ENCODE data around the gene OTUB1.

The OTUB1 gene

GRCh38 chr11:64004590-64004984, 18.3 kb downstream of the OTUB1 start:
- DNase-seq (ENCODE audit: low read depth in 2 of 2, low spot score in 1 of 2), result no peak

GRCh38 chr11:64005691-64006090, 19.5 kb downstream of the OTUB1 start:
- DNase-seq (ENCODE audit: low read depth in 2 of 2, low spot score in 1 of 2), result no peak

- no peak for DNase-seq (ENCODE audit: low read depth in 2 of 2, low spot score in 1 of 2)
These were observed 20.2 kb downstream of the OTUB1 start for GRCh38 chr11:64006398-64006797.

GRCh38 chr11:64007160-64007628, 21.0 kb downstream of the OTUB1 start:
- no peak for DNase-seq (ENCODE audit: low read depth in 2 of 2, low spot score in 1 of 2)

- no peak for DNase-seq (ENCODE audit: low read depth in 2 of 2, low spot score in 1 of 2)
These were observed 21.5 kb downstream of the OTUB1 start for GRCh38 chr11:64007629-64008282.

GRCh38 chr11:64008283-64008913, 22.2 kb downstream of the OTUB1 start:
- DNase-seq (ENCODE audit: low read depth in 2 of 2, low spot score in 1 of 2), result no peak

GRCh38 chr11:64008914-64009633, 22.8 kb downstream of the OTUB1 start:
- DNase-seq (ENCODE audit: low read depth in 2 of 2, low spot score in 1 of 2), result no peak

GRCh38 chr11:64009710-64010109, 23.5 kb downstream of the OTUB1 start:
- no peak for DNase-seq (ENCODE audit: low read depth in 2 of 2, low spot score in 1 of 2)

GRCh38 chr11:64010783-64011182, 24.5 kb downstream of the OTUB1 start:
- DNase-seq (ENCODE audit: low read depth in 2 of 2, low spot score in 1 of 2), result no peak

GRCh38 chr11:64011371-64011770, 25.1 kb downstream of the OTUB1 start:
- DNase-seq (ENCODE audit: low read depth in 2 of 2, low spot score in 1 of 2), result no peak

- DNase-seq (ENCODE audit: low read depth in 2 of 2, low spot score in 1 of 2), result no peak
These were observed 27.1 kb downstream of the OTUB1 start for GRCh38 chr11:64013141-64013896.

GRCh38 chr11:64014356-64014755, 28.1 kb downstream of the OTUB1 start:
- DNase-seq (ENCODE audit: low read depth in 2 of 2, low spot score in 1 of 2), result no peak

- no peak for DNase-seq (ENCODE audit: low read depth in 2 of 2, low spot score in 1 of 2)
These were observed 29.3 kb downstream of the OTUB1 start for GRCh38 chr11:64015510-64015909.

GRCh38 chr11:64015935-64016845, 30.0 kb downstream of the OTUB1 start:
- no peak for DNase-seq (ENCODE audit: low read depth in 2 of 2, low spot score in 1 of 2)

GRCh38 chr11:64017945-64018224, 31.6 kb downstream of the OTUB1 start:
- no peak for DNase-seq (ENCODE audit: low read depth in 2 of 2, low spot score in 1 of 2)

GRCh38 chr11:64018310-64018709, 32.1 kb downstream of the OTUB1 start:
- no peak for DNase-seq (ENCODE audit: low read depth in 2 of 2, low spot score in 1 of 2)

GRCh38 chr11:64019106-64020037, 33.1 kb downstream of the OTUB1 start:
- DNase-seq (ENCODE audit: low read depth in 2 of 2, low spot score in 1 of 2), result no peak

GRCh38 chr11:64020976-64021756, 34.9 kb downstream of the OTUB1 start:
- no peak for DNase-seq (ENCODE audit: low read depth in 2 of 2, low spot score in 1 of 2)

GRCh38 chr11:64021757-64022093, 35.5 kb downstream of the OTUB1 start:
- no peak for DNase-seq (ENCODE audit: low read depth in 2 of 2, low spot score in 1 of 2)
